WTC11 (cell line): Measurements from ENCODE around the gene SRRM2. TPM values are rescaled to one million over a fixed set of nuclear protein-coding genes. Genes with fewer than 3 reads are reported as not detected.

Experiments
- ATAC-seq: fragments of 200-7000 bp; cut with Tn5 transposase; 2 replicates; pipeline ENCODE4 v1.10.0; 2021; ENCODE audit warnings: mild to moderate bottlenecking, moderate library complexity
- CTCF ChIA-PET: fragments of 300-600 bp; sonication (Branson Sonifier 250); formaldehyde crosslinking; loops from one replicate; lab custom pipeline; 2021; ENCODE audit warnings: antibody characterized with exemption; lab: Charles Lee
- POLR2A ChIA-PET: fragments of 350-600 bp; sonication (Branson Sonifier 250); formaldehyde crosslinking; loops from one replicate; lab custom pipeline; 2021; ENCODE audit warnings: antibody characterized with exemption; lab: Charles Lee
- DNase-seq: peaks from one replicate; pipeline ENCODE4 v3.0.0; 2021; ENCODE audit warnings: low spot score
- H3K27ac Mint-ChIP-seq: 2 replicates; pipeline ENCODE4 v1.8.0; 2021; ENCODE audit warnings: mixed read lengths
- H3K27me3 Mint-ChIP-seq: 2 replicates; pipeline ENCODE4 v1.8.0; 2021; ENCODE audit warnings: low read depth, mild to moderate bottlenecking, moderate library complexity, mixed read lengths
- H3K36me3 Mint-ChIP-seq: 2 replicates; pipeline ENCODE4 v1.8.0; 2021; ENCODE audit warnings: mixed read lengths
- H3K4me1 Mint-ChIP-seq: 2 replicates; pipeline ENCODE4 v1.8.0; 2022; ENCODE audit warnings: mixed read lengths
- H3K4me3 Mint-ChIP-seq: 2 replicates; pipeline ENCODE4 v1.8.0; 2021; ENCODE audit warnings: mild to moderate bottlenecking, moderate library complexity, mixed read lengths
- H3K9me3 Mint-ChIP-seq: 2 replicates; pipeline ENCODE4 v1.8.0; 2021; ENCODE audit warnings: mixed read lengths
- ATF6 ChIP-seq: sonication (generic); formaldehyde crosslinking; IDR thresholded peaks from 2 replicates; pipeline ENCODE4 v1.8.1; 2023; ENCODE audit warnings: mild to moderate bottlenecking, missing genetic modification reagents
- EMX1 ChIP-seq: fragments of 250-450 bp; sonication (Bioruptor Pico); IDR thresholded peaks from 2 replicates; pipeline ENCODE4 v1.8.0; 2021; ENCODE audit warnings: mild to moderate bottlenecking
- GRHL2 ChIP-seq: fragments of 250-450 bp; sonication (Bioruptor Pico); IDR thresholded peaks from 2 replicates; pipeline ENCODE4 v1.8.0; 2022; ENCODE audit warnings: mild to moderate bottlenecking, moderate library complexity; ENCODE audit not compliant: insufficient replicate concordance, severe bottlenecking
- HMGA2 ChIP-seq: fragments of 250-450 bp; sonication (Bioruptor Pico); IDR thresholded peaks from 2 replicates; pipeline ENCODE4 v1.4.0; 2021; ENCODE audit warnings: mild to moderate bottlenecking, moderate library complexity
- HMGXB4 ChIP-seq: sonication (generic); formaldehyde crosslinking; IDR thresholded peaks from 2 replicates; pipeline ENCODE4 v1.8.1; 2023; ENCODE audit warnings: mild to moderate bottlenecking, moderate library complexity, missing genetic modification reagents
- JUN ChIP-seq: sonication (generic); formaldehyde crosslinking; IDR thresholded peaks from 2 replicates; pipeline ENCODE4 v1.8.0; 2023; ENCODE audit warnings: mild to moderate bottlenecking, missing genetic modification reagents
- NFATC4 ChIP-seq: fragments of 250-450 bp; sonication (Bioruptor Pico); IDR thresholded peaks from 2 replicates; pipeline ENCODE4 v1.9.0; 2021; ENCODE audit warnings: mild to moderate bottlenecking
- NR1H2 ChIP-seq: sonication (generic); formaldehyde crosslinking; IDR thresholded peaks from 2 replicates; pipeline ENCODE4 v1.9.0; 2021; ENCODE audit warnings: mild to moderate bottlenecking, moderate library complexity, missing genetic modification reagents
- NR3C1 ChIP-seq: sonication (generic); formaldehyde crosslinking; conservative IDR thresholded peaks from 2 replicates; pipeline ENCODE4 v1.8.1; 2023; ENCODE audit warnings: low read depth, mild to moderate bottlenecking, missing genetic modification reagents
- OVOL2 ChIP-seq: fragments of 250-450 bp; sonication (Bioruptor Pico); IDR thresholded peaks from 2 replicates; pipeline ENCODE4 v1.9.0; 2021; ENCODE audit warnings: mild to moderate bottlenecking, borderline replicate concordance
- RELA ChIP-seq: sonication (generic); formaldehyde crosslinking; IDR thresholded peaks from 2 replicates; pipeline ENCODE4 v1.8.1; 2022; ENCODE audit warnings: missing genetic modification reagents, mild to moderate bottlenecking, borderline replicate concordance
- SOX15 ChIP-seq: fragments of 250-450 bp; sonication (Bioruptor Pico); IDR thresholded peaks from 2 replicates; pipeline ENCODE4 v1.9.0; 2021; ENCODE audit warnings: mild to moderate bottlenecking
- SP1 ChIP-seq: sonication (generic); formaldehyde crosslinking; conservative IDR thresholded peaks from 2 replicates; pipeline ENCODE4 v1.8.1; 2022; ENCODE audit warnings: missing genetic modification reagents
- USF2 ChIP-seq: sonication (generic); formaldehyde crosslinking; IDR thresholded peaks from 2 replicates; pipeline ENCODE4 v1.8.1; 2023; ENCODE audit warnings: mild to moderate bottlenecking, missing genetic modification reagents, moderate library complexity
- ZNF219 ChIP-seq: sonication (generic); formaldehyde crosslinking; IDR thresholded peaks from 2 replicates; pipeline ENCODE4 v1.8.0; 2023; ENCODE audit warnings: missing genetic modification reagents, mild to moderate bottlenecking, borderline replicate concordance
- ZNF317 ChIP-seq: sonication (generic); formaldehyde crosslinking; IDR thresholded peaks from 2 replicates; pipeline ENCODE4 v1.8.1; 2023; ENCODE audit warnings: low read depth, mild to moderate bottlenecking, moderate library complexity, missing genetic modification reagents, borderline replicate concordance
- ZNF423 ChIP-seq: fragments of 250-450 bp; sonication (Bioruptor Pico); IDR thresholded peaks from 2 replicates; pipeline ENCODE4 v2.1.2; 2022; ENCODE audit warnings: mild to moderate bottlenecking, moderate library complexity
- total RNA-seq: library from RNA; stranded (reverse); gene quantifications from 3 replicates; pipeline ENCODE4 v1.2.3, GENCODE V29; 2021
- TF ChIP-seq, protein P1 (sequence below): sonication (generic); formaldehyde crosslinking; IDR thresholded peaks from 2 replicates; pipeline ENCODE4 v1.8.1; 2022; ENCODE audit warnings: low read depth, missing genetic modification reagents, borderline replicate concordance
- TF ChIP-seq, protein P2 (sequence below): sonication (generic); formaldehyde crosslinking; IDR thresholded peaks from 2 replicates; pipeline ENCODE4 v1.8.1; 2022; ENCODE audit warnings: mild to moderate bottlenecking, moderate library complexity, missing genetic modification reagents
- TF ChIP-seq, protein P3 (sequence below): sonication (generic); formaldehyde crosslinking; IDR thresholded peaks from 2 replicates; pipeline ENCODE4 v1.8.1; 2022; ENCODE audit warnings: low read depth, mild to moderate bottlenecking, moderate library complexity, missing genetic modification reagents, borderline replicate concordance
- TF ChIP-seq, protein P4 (sequence below): sonication (generic); formaldehyde crosslinking; IDR thresholded peaks from 2 replicates; pipeline ENCODE4 v1.8.1; 2023; ENCODE audit warnings: mild to moderate bottlenecking, missing genetic modification reagents

SRRM2 gene
- total RNA-seq, 1 experiment from 2014 or later: 823 TPM

GRCh38 chr16:2817340-2818271 lies 65.2 kb downstream of the SRRM2 start (continued):
- TF ChIP-seq HMGXB4 (CRISPR knock-in tag) (no peak), GRHL2 (CRISPR knock-in tag) (no peak), ZNF423 (CRISPR knock-in tag) (no peak)
- TF ChIP-seq, all 79 proteins: peak for 0

- ATAC-seq (no peak), DNase-seq (no peak)
- Mint-ChIP-seq H3K4me3 (no peak overlapping the region), H3K36me3 (no peaks in the 10 kb centered on the region), H3K27ac (no peak overlapping the region)
- CTCF ChIA-PET: interaction anchor here (1.1 kb wide), 2 partner anchors 20 to 21 kb away, joined by 3 read pairs; partner anchors contain the start of gene PRSS41
- TF ChIP-seq, protein P1, sequence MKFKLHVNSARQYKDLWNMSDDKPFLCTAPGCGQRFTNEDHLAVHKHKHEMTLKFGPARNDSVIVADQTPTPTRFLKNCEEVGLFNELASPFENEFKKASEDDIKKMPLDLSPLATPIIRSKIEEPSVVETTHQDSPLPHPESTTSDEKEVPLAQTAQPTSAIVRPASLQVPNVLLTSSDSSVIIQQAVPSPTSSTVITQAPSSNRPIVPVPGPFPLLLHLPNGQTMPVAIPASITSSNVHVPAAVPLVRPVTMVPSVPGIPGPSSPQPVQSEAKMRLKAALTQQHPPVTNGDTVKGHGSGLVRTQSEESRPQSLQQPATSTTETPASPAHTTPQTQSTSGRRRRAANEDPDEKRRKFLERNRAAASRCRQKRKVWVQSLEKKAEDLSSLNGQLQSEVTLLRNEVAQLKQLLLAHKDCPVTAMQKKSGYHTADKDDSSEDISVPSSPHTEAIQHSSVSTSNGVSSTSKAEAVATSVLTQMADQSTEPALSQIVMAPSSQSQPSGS (CRISPR knock-in tag): no peak
- TF ChIP-seq, protein P2, sequence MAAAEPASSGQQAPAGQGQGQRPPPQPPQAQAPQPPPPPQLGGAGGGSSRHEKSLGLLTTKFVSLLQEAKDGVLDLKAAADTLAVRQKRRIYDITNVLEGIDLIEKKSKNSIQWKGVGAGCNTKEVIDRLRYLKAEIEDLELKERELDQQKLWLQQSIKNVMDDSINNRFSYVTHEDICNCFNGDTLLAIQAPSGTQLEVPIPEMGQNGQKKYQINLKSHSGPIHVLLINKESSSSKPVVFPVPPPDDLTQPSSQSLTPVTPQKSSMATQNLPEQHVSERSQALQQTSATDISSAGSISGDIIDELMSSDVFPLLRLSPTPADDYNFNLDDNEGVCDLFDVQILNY: no peak
- TF ChIP-seq HMGA2 (no peak), NR1H2 (no peak), ZNF317 (no peak), EMX1 (no peak), RELA (CRISPR knock-in tag) (no peak), NR3C1 (no peak), NFATC4 (CRISPR knock-in tag) (no peak), ATF6 (CRISPR knock-in tag) (no peak), OVOL2 (CRISPR knock-in tag) (no peak), SOX15 (CRISPR knock-in tag) (no peak), JUN (CRISPR knock-in tag) (no peak), ZNF219 (CRISPR knock-in tag) (no peak), SP1 (CRISPR knock-in tag) (no peak), USF2 (CRISPR knock-in tag) (no peak)
- TF ChIP-seq, protein P3, sequence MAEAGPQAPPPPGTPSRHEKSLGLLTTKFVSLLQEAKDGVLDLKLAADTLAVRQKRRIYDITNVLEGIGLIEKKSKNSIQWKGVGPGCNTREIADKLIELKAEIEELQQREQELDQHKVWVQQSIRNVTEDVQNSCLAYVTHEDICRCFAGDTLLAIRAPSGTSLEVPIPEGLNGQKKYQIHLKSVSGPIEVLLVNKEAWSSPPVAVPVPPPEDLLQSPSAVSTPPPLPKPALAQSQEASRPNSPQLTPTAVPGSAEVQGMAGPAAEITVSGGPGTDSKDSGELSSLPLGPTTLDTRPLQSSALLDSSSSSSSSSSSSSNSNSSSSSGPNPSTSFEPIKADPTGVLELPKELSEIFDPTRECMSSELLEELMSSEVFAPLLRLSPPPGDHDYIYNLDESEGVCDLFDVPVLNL (CRISPR knock-in tag): no peak
- TF ChIP-seq, protein P4, sequence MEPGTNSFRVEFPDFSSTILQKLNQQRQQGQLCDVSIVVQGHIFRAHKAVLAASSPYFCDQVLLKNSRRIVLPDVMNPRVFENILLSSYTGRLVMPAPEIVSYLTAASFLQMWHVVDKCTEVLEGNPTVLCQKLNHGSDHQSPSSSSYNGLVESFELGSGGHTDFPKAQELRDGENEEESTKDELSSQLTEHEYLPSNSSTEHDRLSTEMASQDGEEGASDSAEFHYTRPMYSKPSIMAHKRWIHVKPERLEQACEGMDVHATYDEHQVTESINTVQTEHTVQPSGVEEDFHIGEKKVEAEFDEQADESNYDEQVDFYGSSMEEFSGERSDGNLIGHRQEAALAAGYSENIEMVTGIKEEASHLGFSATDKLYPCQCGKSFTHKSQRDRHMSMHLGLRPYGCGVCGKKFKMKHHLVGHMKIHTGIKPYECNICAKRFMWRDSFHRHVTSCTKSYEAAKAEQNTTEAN: no peak
- TF ChIP-seq, all 79 proteins: peak for 0
- Mint-ChIP-seq H3K4me1 (no peaks in the 10 kb centered on the region), H3K9me3 (no peaks in the 10 kb centered on the region), H3K27me3 (no peaks in the 10 kb centered on the region)
- POLR2A ChIA-PET: no interaction called here
Observed at GRCh38 chr16:2818272-2818876, 65.9 kb downstream of the SRRM2 start.
